HL-60 (cell line): ENCODE results near the gene TULP1.

Experiments used
- GABPA ChIP-seq: IDR thresholded peaks from 2 replicates; pipeline ENCODE4 v1.6.1; 2012; ENCODE audit warnings: low read depth
- TF ChIP-seq, protein P1 (sequence below): IDR thresholded peaks from one replicate; pipeline ENCODE4 v1.5.1; 2011; ENCODE audit warnings: low read length, control low read depth, inconsistent platforms; ENCODE audit not compliant: insufficient read depth
- TF ChIP-seq, protein P2 (sequence below): IDR thresholded peaks from 2 replicates; pipeline ENCODE4 v1.6.1; 2012; ENCODE audit warnings: low read depth; ENCODE audit not compliant: insufficient replicate concordance

DNA sequence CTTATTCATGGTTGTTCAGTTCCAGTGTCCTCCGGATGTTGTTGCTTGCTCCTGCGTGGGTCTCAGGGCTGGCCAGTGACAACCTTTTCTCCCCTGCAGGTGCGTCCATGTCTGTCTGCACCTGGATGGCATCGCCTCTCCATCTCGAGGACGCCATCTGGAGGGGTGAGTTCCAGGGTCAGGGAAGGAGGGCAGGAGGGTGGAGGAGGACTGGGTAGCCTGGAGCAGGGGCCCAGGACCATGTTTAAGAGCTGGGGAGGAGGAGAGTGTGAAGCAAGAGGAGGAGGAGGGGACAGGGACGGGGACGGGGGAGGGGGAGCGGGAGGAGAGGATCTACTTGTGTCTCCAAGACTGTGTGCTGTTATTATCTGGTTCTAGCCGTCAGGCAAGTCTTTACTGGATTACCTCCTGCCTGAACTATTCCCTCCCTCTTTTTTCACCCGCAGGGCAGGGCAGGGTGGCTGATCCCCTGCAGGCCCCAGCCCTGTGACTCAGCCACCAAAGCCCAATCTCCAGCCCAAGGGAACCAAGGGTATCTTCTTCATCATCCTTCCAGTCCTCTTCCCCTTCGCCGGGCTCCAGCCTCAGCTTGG is 32.2 kb upstream of the TULP1 start:
- TF ChIP-seq, protein P1, sequence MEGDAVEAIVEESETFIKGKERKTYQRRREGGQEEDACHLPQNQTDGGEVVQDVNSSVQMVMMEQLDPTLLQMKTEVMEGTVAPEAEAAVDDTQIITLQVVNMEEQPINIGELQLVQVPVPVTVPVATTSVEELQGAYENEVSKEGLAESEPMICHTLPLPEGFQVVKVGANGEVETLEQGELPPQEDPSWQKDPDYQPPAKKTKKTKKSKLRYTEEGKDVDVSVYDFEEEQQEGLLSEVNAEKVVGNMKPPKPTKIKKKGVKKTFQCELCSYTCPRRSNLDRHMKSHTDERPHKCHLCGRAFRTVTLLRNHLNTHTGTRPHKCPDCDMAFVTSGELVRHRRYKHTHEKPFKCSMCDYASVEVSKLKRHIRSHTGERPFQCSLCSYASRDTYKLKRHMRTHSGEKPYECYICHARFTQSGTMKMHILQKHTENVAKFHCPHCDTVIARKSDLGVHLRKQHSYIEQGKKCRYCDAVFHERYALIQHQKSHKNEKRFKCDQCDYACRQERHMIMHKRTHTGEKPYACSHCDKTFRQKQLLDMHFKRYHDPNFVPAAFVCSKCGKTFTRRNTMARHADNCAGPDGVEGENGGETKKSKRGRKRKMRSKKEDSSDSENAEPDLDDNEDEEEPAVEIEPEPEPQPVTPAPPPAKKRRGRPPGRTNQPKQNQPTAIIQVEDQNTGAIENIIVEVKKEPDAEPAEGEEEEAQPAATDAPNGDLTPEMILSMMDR, result no peak
- no peak for TF ChIP-seq GABPA
- TF ChIP-seq, protein P2, sequence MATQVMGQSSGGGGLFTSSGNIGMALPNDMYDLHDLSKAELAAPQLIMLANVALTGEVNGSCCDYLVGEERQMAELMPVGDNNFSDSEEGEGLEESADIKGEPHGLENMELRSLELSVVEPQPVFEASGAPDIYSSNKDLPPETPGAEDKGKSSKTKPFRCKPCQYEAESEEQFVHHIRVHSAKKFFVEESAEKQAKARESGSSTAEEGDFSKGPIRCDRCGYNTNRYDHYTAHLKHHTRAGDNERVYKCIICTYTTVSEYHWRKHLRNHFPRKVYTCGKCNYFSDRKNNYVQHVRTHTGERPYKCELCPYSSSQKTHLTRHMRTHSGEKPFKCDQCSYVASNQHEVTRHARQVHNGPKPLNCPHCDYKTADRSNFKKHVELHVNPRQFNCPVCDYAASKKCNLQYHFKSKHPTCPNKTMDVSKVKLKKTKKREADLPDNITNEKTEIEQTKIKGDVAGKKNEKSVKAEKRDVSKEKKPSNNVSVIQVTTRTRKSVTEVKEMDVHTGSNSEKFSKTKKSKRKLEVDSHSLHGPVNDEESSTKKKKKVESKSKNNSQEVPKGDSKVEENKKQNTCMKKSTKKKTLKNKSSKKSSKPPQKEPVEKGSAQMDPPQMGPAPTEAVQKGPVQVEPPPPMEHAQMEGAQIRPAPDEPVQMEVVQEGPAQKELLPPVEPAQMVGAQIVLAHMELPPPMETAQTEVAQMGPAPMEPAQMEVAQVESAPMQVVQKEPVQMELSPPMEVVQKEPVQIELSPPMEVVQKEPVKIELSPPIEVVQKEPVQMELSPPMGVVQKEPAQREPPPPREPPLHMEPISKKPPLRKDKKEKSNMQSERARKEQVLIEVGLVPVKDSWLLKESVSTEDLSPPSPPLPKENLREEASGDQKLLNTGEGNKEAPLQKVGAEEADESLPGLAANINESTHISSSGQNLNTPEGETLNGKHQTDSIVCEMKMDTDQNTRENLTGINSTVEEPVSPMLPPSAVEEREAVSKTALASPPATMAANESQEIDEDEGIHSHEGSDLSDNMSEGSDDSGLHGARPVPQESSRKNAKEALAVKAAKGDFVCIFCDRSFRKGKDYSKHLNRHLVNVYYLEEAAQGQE, result no peak
